Psoas muscle (tissue), 8 donors: Measurements from ENCODE around the gene FIZ1. TPM values are rescaled to one million over a fixed set of nuclear protein-coding genes. Genes with fewer than 3 reads are reported as not detected.

Source experiments
- ATAC-seq, 4 donors: fragments of 200-7000 bp; cut with Tn5 transposase; one replicate each; pipeline ENCODE4 v1.9.1; 2020; ENCODE audit warnings: moderate library complexity in 3 of 4, mild to moderate bottlenecking in 2 of 4
- DNase-seq, 2 donors: peaks; one replicate each; pipeline ENCODE4 v3.0.0-alpha.2; 2020
- H3K27ac ChIP-seq: fragments of 200-600 bp; one replicate; pipeline ENCODE4 v1.8.0; 2022
- H3K27me3 ChIP-seq, 3 donors: fragments of 200-600 bp in 1 of 3; one replicate each; pipeline versions ENCODE4 v1.6.1 to v1.8.0; 2013 to 2022; ENCODE audit warnings: low read length in 2 of 3, mild to moderate bottlenecking in 2 of 3, moderate library complexity in 1 of 3; ENCODE audit not compliant: insufficient read depth in 3 of 3
- H3K36me3 ChIP-seq, 2 donors: fragments of 200-600 bp in 1 of 2; one replicate each; pipeline versions ENCODE4 v1.6.1 to v1.8.0; 2013 to 2022; ENCODE audit warnings: low read depth in 1 of 2, mild to moderate bottlenecking in 1 of 2, moderate library complexity in 1 of 2; ENCODE audit not compliant: insufficient read depth in 1 of 2
- H3K4me1 ChIP-seq: fragments of 200-600 bp; one replicate; pipeline ENCODE4 v1.8.0; 2022
- H3K4me3 ChIP-seq: fragments of 200-600 bp; one replicate; pipeline ENCODE4 v1.8.0; 2022; ENCODE audit warnings: mild to moderate bottlenecking
- H3K9me3 ChIP-seq: fragments of 200-600 bp; one replicate; pipeline ENCODE4 v1.8.0; 2022
- CTCF ChIP-seq: fragments of 200-600 bp; IDR thresholded peaks from one replicate; pipeline ENCODE4 v1.8.0; 2022; ENCODE audit warnings: antibody characterized with exemption
- WGBS, 3 donors: extraction: QIAGEN DNeasy Blood & Tissue Kit; methylation state at CpG; one replicate each; pipeline versions ENCODE4 v1.1.6 to v1.1.7; 2013; 5-methylcytosine and 5-hydroxymethylcytosine counted together
- intact Hi-C, 2 donors: fragments of 100-400 bp; cut with DNase I; formaldehyde crosslinking; loops; one replicate each; pipeline versions ENCODE4 v1.11.0 to v1.14.2; 2022
- long read RNA-seq, 2 donors: library from polyadenylated mRNA; unstranded; transcript quantifications; one replicate each; pipeline ENCODE4 v2.0.0, GENCODE V29; 2021
- polyA plus RNA-seq, 3 donors: library from polyadenylated mRNA; stranded (reverse); fragments of 200-250 nt; gene quantifications; one replicate each; pipeline ENCODE4 v1.2.3, GENCODE V29; 2013
- total RNA-seq, 4 donors: library from RNA; stranded (reverse); fragmentation: NEBNext Ultra II Directional in 2 of 4; extraction: Animal tissue kit (Norgen Biotek cat#: 25700) in 2 of 4; gene quantifications; one replicate each; pipeline versions ENCODE4 v1.2.1 to v1.2.4, GENCODE V29; 2021 to 2023
- donor health status: healthy with polysubstance abuse.
- donor health status: DM: no; HTN: no; CAD: no; lungs with moderate emphysema.
- donor health status: Bipolar disorder and iron deficiency.
- donor health status: healthy.
- donor health status: DM: yes; HTN: yes; CAD: no.
- donor health status: DM: no; HTN: no; CAD: no.
- donor health status: DM: no; HTN: no; CAD: no.
- donor health status: DM: yes; HTN: yes; CAD: no.

FIZ1 gene
- total RNA-seq (10 to 100 TPM in 3 of 4 donors, 1 to 10 TPM in 1; 9.9 to 23.7 (median 13.2) TPM), polyA plus RNA-seq (10 to 100 TPM; 10.8 to 12.1 (median 11.5) TPM)
- long read RNA-seq, donor 1, full-length matches to known transcripts, result 5 of 8 reads
- long read RNA-seq, donor 1, partial matches to known transcripts, result 0 of 8 reads
- long read RNA-seq, donor 1, other reads (novel, unspliced or antisense), result 3 of 8 reads
- long read RNA-seq, donor 2, full-length matches to known transcripts, result 19 of 26 reads
- long read RNA-seq, donor 2, partial matches to known transcripts, result 0 of 26 reads
- long read RNA-seq, donor 2, other reads (novel, unspliced or antisense), result 7 of 26 reads

DNA sequence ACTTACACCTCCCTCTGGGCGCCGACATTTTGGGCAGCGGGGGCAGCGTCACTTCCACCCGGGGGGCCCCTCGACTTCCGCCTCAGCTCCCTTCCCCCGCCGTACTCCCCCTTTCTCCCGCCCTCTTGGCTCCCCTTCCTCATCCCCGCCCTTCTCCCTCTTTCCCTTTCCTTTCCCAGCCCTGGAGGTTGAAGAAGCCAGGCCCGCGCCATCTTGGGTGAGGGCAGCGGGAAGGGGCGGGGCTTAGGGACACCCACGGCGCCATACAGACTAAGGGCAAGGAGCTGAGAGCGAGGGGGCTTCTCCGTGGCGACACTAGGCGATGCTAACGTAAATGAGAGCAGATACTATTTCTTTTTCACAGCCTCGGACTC lies at the start of gene FIZ1:
Gene FIZ1, minus strand, starts transcription at position 50 of the 374 bp plus-strand sequence. CDS start 1,652 bp downstream, outside the sequence.
- H3K4me3 ChIP-seq, result peak within 1 kb of the TSS; percentile 72
- H3K36me3 ChIP-seq, result peaks cover 0 to 41% of the 10 kb centered on the region in 2 donors
- H3K9me3 ChIP-seq, result no peaks in the 10 kb centered on the region
- intact Hi-C loops, result loop anchor here in 1 of 2 donors (5.0 kb wide), 1 partner anchor 52 kb away; the partner anchor contains the start of gene SBK3
- no peak for TF ChIP-seq CTCF
- DNase-seq, result peak; percentile 99
- H3K27ac ChIP-seq, result peak within 1 kb of the TSS; percentile 98
- H3K4me1 ChIP-seq, result peaks cover 24% of the 10 kb centered on the region
- ATAC-seq, result peak; percentile 80 to 89 (median 83)
- WGBS, 3 donors, result 0% methylated on average over 20 to 23 of the region's 23 CpGs
- no peaks in the 10 kb centered on the region for H3K27me3 ChIP-seq

DNA sequence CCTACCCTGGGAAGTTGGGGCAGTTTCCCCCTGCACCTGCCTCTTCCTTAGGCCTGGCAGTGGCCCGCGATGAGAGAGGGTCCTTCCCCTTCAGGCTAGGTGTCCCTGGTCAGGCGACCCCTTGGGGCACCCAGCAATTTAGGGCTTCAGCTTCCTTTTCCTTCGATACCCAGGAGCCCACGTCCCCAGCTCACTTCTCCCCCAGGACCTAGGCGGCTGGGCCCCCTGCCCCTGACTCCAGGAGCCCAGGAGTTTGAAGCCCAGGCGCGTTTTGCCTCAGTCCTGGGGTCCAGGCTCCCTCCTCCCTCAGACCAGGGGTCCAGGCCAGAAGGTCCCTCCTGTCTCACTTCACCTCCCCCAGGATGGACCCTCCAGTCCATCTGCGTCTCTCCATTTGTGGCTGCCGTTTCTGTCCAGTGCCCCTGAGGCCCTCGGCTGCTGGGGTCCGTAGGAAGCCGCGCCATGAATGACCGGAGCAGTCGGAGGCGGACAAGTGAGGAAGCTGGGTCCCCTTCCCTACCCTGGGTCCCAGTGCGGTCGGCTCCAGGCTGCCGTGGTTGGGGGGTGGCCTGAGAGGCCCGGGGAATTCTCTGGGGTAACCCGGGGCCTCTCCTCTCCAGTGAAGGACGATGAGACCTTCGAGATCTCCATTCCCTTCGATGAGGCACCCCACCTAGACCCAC lies 49.4 kb upstream of the FIZ1 start:
- DNase-seq (no peak), ATAC-seq (no peak)
- Histone ChIP-seq H3K4me1 (peaks cover 30% of the 10 kb centered on the region), H3K4me3 (peak overlapping the region; percentile 94), H3K36me3 (peaks cover 0 to 22% of the 10 kb centered on the region in 2 donors), H3K27me3 (no peaks in the 10 kb centered on the region), H3K9me3 (no peaks in the 10 kb centered on the region), H3K27ac (peak overlapping the region; percentile 80)
- TF ChIP-seq CTCF, result no peak
- intact Hi-C loops, result no loop called here
- 26 to 34% (median 32%) methylated on average over 24 to 25 of the region's 25 CpGs for WGBS, 3 donors

DNA sequence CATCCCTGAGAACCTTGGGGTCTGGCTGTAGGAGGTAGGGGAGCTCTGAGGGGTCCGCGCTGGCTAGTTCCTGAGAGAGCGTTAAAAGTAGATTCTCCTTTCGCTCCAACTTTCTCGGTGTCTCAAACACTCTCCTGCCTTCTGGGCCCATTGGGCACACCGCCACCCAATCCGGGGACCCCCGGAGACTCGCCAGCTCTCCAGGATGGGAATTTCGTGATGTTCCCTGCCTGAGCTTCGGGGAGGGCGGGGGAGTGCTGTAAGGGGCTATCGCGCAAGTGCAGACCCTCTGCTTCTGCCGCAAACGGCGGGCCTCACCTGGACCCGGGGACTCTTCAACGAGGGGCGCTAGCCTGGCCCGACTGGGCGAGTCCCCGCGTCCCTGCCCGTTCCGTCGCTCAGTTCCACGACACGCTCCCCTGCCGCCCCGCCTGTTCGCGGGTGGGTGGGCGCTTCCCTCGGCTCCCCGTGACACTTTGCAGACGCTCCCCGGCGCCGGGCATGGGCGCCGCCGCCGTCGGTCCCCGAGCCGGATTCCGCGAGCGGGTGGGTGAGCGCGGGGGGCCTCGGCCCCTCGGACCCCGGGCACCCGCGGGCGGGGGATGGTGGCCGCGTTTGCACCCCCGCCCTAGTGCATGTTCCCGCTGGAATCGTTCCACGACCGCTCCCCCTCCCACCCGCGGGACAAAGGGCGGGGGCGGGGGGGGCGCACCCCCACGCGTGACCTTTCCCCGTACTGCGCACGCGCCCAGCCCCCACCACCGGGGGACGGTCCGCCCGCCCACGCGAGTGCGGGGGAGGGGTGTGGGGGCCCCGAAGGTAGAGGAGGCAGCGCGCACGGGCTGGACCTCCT lies 48.6 kb upstream of the FIZ1 start, which contains the start of gene CCDC106:
Gene CCDC106, plus strand, starts transcription at position 481 of the 853 bp plus-strand sequence. CDS start 835 bp downstream, outside the sequence.
- H3K4me3 ChIP-seq, result peak within 1 kb of the TSS; percentile 94
- ATAC-seq (peak; percentile 41 to 68 (median 54)), DNase-seq (peak; percentile 78 to 86)
- peaks cover 0 to 22% of the 10 kb centered on the region in 2 donors for H3K36me3 ChIP-seq
- H3K27ac ChIP-seq, result peak within 1 kb of the TSS; percentile 80
- intact Hi-C loops, result no loop called here
- H3K9me3 ChIP-seq, result no peaks in the 10 kb centered on the region
- 1 to 2% (median 2%) methylated on average over 39 to 86 of the region's 87 CpGs for WGBS, 3 donors
- H3K4me1 ChIP-seq, result peaks cover 29% of the 10 kb centered on the region
- TF ChIP-seq CTCF, result no peak
- H3K27me3 ChIP-seq, result no peaks in the 10 kb centered on the region

DNA sequence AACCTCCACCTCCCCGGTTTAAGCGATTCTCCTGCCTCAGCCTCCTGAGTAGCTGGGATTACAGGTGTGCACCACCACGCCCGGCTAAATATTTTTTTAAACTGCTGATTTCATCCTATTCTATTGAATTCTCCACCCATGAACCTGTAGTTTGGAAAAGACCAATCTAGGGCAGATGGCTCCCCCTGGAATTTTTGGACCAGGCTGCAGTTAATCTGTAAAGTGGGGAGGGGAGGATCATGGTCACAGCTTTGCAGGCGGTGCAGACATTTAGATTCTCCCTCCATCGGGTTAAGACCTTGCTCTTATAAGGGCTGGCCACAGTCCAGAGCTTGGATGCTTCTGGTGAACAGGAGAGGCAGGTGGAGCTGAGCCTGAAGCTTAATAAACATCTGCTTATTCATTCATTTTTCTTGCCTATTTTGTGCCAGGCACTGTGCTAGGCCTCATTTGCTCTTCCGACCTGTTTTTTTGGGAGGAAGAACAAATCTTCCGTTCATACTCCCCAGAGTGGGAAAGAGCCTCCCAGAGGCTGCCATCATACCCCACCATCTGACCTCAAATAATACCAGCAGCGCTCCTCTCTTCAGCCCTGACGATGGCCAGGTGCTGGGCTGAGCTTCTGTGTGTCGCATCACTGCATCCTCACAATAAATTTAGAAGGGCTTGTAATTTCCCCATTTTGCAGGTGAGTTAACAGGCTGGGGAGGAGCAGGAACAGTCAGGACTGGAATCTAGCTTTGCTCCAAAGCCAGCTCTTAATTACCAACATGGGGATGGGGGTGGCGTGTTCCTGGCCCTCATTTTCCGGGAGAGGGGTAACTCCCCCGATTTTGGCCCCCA lies 47.8 kb upstream of the FIZ1 start:
- Histone ChIP-seq H3K4me1 (peaks cover 35% of the 10 kb centered on the region), H3K27ac (peak overlapping the region; percentile 80), H3K9me3 (no peaks in the 10 kb centered on the region), H3K4me3 (peak overlapping the region; percentile 94), H3K36me3 (peaks cover 0 to 22% of the 10 kb centered on the region in 2 donors), H3K27me3 (no peaks in the 10 kb centered on the region)
- ATAC-seq, result no peak
- 38 to 43% (median 40%) methylated on average over 14 of the region's 14 CpGs for WGBS, 3 donors
- peak in 1 of 2 donors; percentile 31 for DNase-seq
- TF ChIP-seq CTCF, result no peak
- intact Hi-C loops, result no loop called here
